ENCODE results near the gene PGAP2. TPM values are rescaled to one million over a fixed set of nuclear protein-coding genes. Genes with fewer than 3 reads are reported as not detected.

The PGAP2 gene
- total RNA-seq, 4 donors from 2014 or later: 5.1 to 7.4 (median 7.0) TPM

- no peaks in the 10 kb centered on the region for H3K36me3 ChIP-seq
- TF ChIP-seq POLR2A (IDR thresholded peaks at IDR 0.05; ENCODE audit: low read depth) (no peak), CTCF (IDR thresholded peaks at IDR 0.05) (no peak), EP300 (IDR thresholded peaks at IDR 0.05) (no peak)
- DNase-seq (ENCODE audit: extremely low spot score): no peak
- H3K9me3 ChIP-seq: no peaks in the 10 kb centered on the region
- H3K4me1 ChIP-seq: no peaks in the 10 kb centered on the region
- no peaks in the 10 kb centered on the region for H3K27me3 ChIP-seq
- H3K4me3 ChIP-seq: no peak overlapping the region
- intact Hi-C loops (cut with DNase I): no loop called here
- 92% methylated on average over 10 of the region's 10 CpGs for WGBS
- H3K27ac ChIP-seq (replicated peaks in 1 of 4): no peak overlapping the region
Observed at GRCh38 chr11:3817181-3817800, 8.9 kb downstream of the PGAP2 start.

- 100% methylated on average over 2 of the region's 2 CpGs for WGBS
- DNase-seq (ENCODE audit: extremely low spot score): no peak
- no peak overlapping the region for H3K27ac ChIP-seq (replicated peaks in 1 of 4)
- H3K36me3 ChIP-seq: peaks cover 0 to 9% (median 7%) of the 10 kb centered on the region in 4 donors
- peaks cover 0 to 5% (median 0%) of the 10 kb centered on the region in 4 donors for H3K4me1 ChIP-seq
- H3K9me3 ChIP-seq: no peaks in the 10 kb centered on the region
- no peak overlapping the region for H3K4me3 ChIP-seq
- H3K27me3 ChIP-seq: no peaks in the 10 kb centered on the region
- intact Hi-C loops (cut with DNase I): no loop called here
- TF ChIP-seq POLR2A (IDR thresholded peaks at IDR 0.05; ENCODE audit: low read depth) (no peak), POLR2AphosphoS5 (IDR thresholded peaks at IDR 0.05) (no peak), CTCF (IDR thresholded peaks at IDR 0.05) (no peak), EP300 (IDR thresholded peaks at IDR 0.05) (no peak)
Observed at GRCh38 chr11:3820971-3821370, 12.6 kb downstream of the PGAP2 start.

- Histone ChIP-seq H3K36me3 (peaks cover 10 to 21% (median 20%) of the 10 kb centered on the region in 4 donors), H3K4me1 (peaks cover 0 to 5% (median 0%) of the 10 kb centered on the region in 4 donors), H3K27ac (replicated peaks in 1 of 4) (no peak overlapping the region), H3K27me3 (no peaks in the 10 kb centered on the region), H3K9me3 (no peaks in the 10 kb centered on the region), H3K4me3 (no peak overlapping the region)
- WGBS: 94% methylated on average over 7 of the region's 7 CpGs
- DNase-seq (ENCODE audit: extremely low spot score): no peak
- TF ChIP-seq POLR2AphosphoS5 (IDR thresholded peaks at IDR 0.05): no peak
- TF ChIP-seq EP300 (IDR thresholded peaks at IDR 0.05): no peak
- TF ChIP-seq CTCF (IDR thresholded peaks at IDR 0.05): no peak
- TF ChIP-seq POLR2A (IDR thresholded peaks at IDR 0.05; ENCODE audit: low read depth): no peak
- intact Hi-C loops (cut with DNase I): no loop called here
Observed at GRCh38 chr11:3822312-3822711, 14.0 kb downstream of the PGAP2 start.

GRCh38 chr11:3823303-3823702 lies 14.9 kb downstream of the PGAP2 start:
- no peak overlapping the region for H3K4me3 ChIP-seq
- no peak for DNase-seq (ENCODE audit: extremely low spot score)
- intact Hi-C loops (cut with DNase I): no loop called here
- H3K36me3 ChIP-seq: peaks cover 20 to 31% (median 30%) of the 10 kb centered on the region in 4 donors
- H3K4me1 ChIP-seq: peaks cover 0 to 5% (median 0%) of the 10 kb centered on the region in 4 donors
- H3K9me3 ChIP-seq: no peaks in the 10 kb centered on the region
- no peak overlapping the region for H3K27ac ChIP-seq (replicated peaks in 1 of 4)
- no peaks in the 10 kb centered on the region for H3K27me3 ChIP-seq
- WGBS: 96% methylated on average over 3 of the region's 3 CpGs
- TF ChIP-seq EP300 (IDR thresholded peaks at IDR 0.05) (no peak), POLR2A (IDR thresholded peaks at IDR 0.05; ENCODE audit: low read depth) (no peak), POLR2AphosphoS5 (IDR thresholded peaks at IDR 0.05) (no peak), CTCF (IDR thresholded peaks at IDR 0.05) (no peak)

All from esophagus muscularis mucosa (tissue), 4 donors.